ENCODE results near the gene ACKR3. TPM values are rescaled to one million over a fixed set of nuclear protein-coding genes. Genes with fewer than 3 reads are reported as not detected.

ACKR3 gene
- polyA plus RNA-seq, 2 of the 4 experiments (the other 2 are of a cell fraction), result 21.3 to 33.2 TPM

GRCh38 chr2:236545814-236546480, 23.7 kb upstream of the ACKR3 start:
- DNase-seq (ENCODE audit: low read depth in 1 of 2, low spot score in 1 of 2) (no peak), ATAC-seq (no peak), FAIRE-seq (no peak)
- Histone ChIP-seq H3K27ac (no peak overlapping the region), H3K4me2 (no peak overlapping the region), H3K4me1 (no peaks in the 10 kb centered on the region), H3K9me3 (no peaks in the 10 kb centered on the region), H3K4me3 (no peak overlapping the region)
- CTCF ChIA-PET, result interaction anchor here (0.8 to 1.3 kb wide), 2 partner anchors 8 to 12 kb away, joined by 3 to 4 read pairs; no protein-coding TSS in a partner anchor
- TF ChIP-seq FOSL2 (IDR thresholded peaks at IDR 0.05) (no peak), FOSL2 (CRISPR knock-in tag; IDR thresholded peaks at IDR 0.05) (no peak), SREBF2 (IDR thresholded peaks at IDR 0.05) (no peak), ZC3H11A (IDR thresholded peaks at IDR 0.05) (no peak), HOXB5 (CRISPR knock-in tag; IDR thresholded peaks at IDR 0.05) (no peak), EHMT2 (IDR thresholded peaks at IDR 0.05; ENCODE audit: low read depth) (no peak), RCOR1 (IDR thresholded peaks at IDR 0.05; ENCODE audit: low read depth, low read length) (no peak), ESRRA (IDR thresholded peaks at IDR 0.05; ENCODE audit: borderline replicate concordance, low read length) (no peak), CEBPB (IDR thresholded peaks at IDR 0.05) (no peak), MYC (IDR thresholded peaks at IDR 0.05; ENCODE audit: borderline replicate concordance, low read length) (no peak), HES2 (IDR thresholded peaks at IDR 0.05) (no peak), RFX5 (IDR thresholded peaks at IDR 0.05) (no peak), KDM1A (IDR thresholded peaks at IDR 0.05; ENCODE audit: low read depth) (no peak), EP300 (IDR thresholded peaks at IDR 0.05) (no peak), HOXB13 (CRISPR knock-in tag; IDR thresholded peaks at IDR 0.05; ENCODE audit: low read depth) (no peak), HMGXB4 (CRISPR knock-in tag; IDR thresholded peaks at IDR 0.05; ENCODE audit: borderline replicate concordance) (no peak), TFCP2L1 (CRISPR knock-in tag; IDR thresholded peaks at IDR 0.05) (no peak), CHD4 (IDR thresholded peaks at IDR 0.05; ENCODE audit: borderline replicate concordance) (no peak), NPAS2 (CRISPR knock-in tag; IDR thresholded peaks at IDR 0.05; ENCODE audit: borderline replicate concordance) (no peak), JUNB (IDR thresholded peaks at IDR 0.05) (no peak), ELK1 (IDR thresholded peaks at IDR 0.05; ENCODE audit: low read depth, low read length) (no peak)
- 59% methylated on average over 13 of the region's 13 CpGs for WGBS (ENCODE audit: missing lambda C conversion rate)
- POLR2A ChIA-PET, result no interaction called here

DNA sequence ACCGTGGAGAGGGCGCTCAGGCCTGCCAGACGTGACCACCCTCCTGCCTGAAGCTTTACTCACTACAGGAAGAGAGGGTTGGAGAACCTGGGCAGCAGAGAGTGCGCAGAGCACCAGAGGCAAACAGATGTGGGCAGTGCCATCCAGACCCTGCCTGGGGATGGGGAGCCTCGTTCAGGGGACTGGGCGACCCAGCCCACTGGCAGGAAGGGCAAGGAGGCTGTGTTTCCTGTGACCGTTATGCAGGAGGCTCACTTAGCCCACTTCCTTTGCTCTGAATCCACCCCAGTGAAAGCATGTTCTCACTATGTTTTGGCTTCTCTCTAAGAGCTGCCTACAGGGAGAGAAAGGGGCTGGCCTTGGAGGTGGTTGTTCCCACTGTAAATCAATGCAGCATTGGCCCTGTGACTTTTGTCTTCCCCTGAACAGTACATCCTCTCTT, 23.0 kb upstream of the ACKR3 start:
- ATAC-seq (no peak), DNase-seq (ENCODE audit: low read depth in 1 of 2, low spot score in 1 of 2) (no peak), FAIRE-seq (no peak)
- WGBS (ENCODE audit: missing lambda C conversion rate), result 40% methylated on average over 4 of the region's 7 CpGs
- H3K4me3 ChIP-seq, result no peak overlapping the region
- no peak overlapping the region for H3K4me2 ChIP-seq
- no peaks in the 10 kb centered on the region for H3K9me3 ChIP-seq
- no peaks in the 10 kb centered on the region for H3K4me1 ChIP-seq
- POLR2A ChIA-PET, result no interaction called here
- CTCF ChIA-PET, result interaction anchor here (1.3 kb wide), 1 partner anchor 12 kb away, joined by 4 read pairs; no protein-coding TSS in a partner anchor
- no peak for TF ChIP-seq NPAS2 (CRISPR knock-in tag; IDR thresholded peaks at IDR 0.05; ENCODE audit: borderline replicate concordance)
- TF ChIP-seq ELK1 (IDR thresholded peaks at IDR 0.05; ENCODE audit: low read depth, low read length), result no peak
- no peak for TF ChIP-seq TFCP2L1 (CRISPR knock-in tag; IDR thresholded peaks at IDR 0.05)
- TF ChIP-seq HDAC2 (IDR thresholded peaks at IDR 0.05), result no peak
- no peak for TF ChIP-seq EP300 (IDR thresholded peaks at IDR 0.05)
- TF ChIP-seq ZC3H11A (IDR thresholded peaks at IDR 0.05), result no peak
- no peak for TF ChIP-seq HES2 (IDR thresholded peaks at IDR 0.05)
- no peak overlapping the region for H3K27ac ChIP-seq
